ENCODE results near the gene SLC26A4. TPM values are rescaled to one million over a fixed set of nuclear protein-coding genes. Genes with fewer than 3 reads are reported as not detected.

The SLC26A4 gene
- total RNA-seq, 4 donors from 2014 or later, result 0.17 to 0.44 (median 0.29) TPM; not detected in 1

- TF ChIP-seq, protein P1, sequence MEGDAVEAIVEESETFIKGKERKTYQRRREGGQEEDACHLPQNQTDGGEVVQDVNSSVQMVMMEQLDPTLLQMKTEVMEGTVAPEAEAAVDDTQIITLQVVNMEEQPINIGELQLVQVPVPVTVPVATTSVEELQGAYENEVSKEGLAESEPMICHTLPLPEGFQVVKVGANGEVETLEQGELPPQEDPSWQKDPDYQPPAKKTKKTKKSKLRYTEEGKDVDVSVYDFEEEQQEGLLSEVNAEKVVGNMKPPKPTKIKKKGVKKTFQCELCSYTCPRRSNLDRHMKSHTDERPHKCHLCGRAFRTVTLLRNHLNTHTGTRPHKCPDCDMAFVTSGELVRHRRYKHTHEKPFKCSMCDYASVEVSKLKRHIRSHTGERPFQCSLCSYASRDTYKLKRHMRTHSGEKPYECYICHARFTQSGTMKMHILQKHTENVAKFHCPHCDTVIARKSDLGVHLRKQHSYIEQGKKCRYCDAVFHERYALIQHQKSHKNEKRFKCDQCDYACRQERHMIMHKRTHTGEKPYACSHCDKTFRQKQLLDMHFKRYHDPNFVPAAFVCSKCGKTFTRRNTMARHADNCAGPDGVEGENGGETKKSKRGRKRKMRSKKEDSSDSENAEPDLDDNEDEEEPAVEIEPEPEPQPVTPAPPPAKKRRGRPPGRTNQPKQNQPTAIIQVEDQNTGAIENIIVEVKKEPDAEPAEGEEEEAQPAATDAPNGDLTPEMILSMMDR (IDR thresholded peaks at IDR 0.05), result no peak
- TF ChIP-seq POLR2A (IDR thresholded peaks at IDR 0.05), result no peak
- no peak for DNase-seq (ENCODE audit: low spot score in 2 of 2)
- no peak overlapping the region for H3K4me3 ChIP-seq (ENCODE audit: low read depth, poor library complexity, severe bottlenecking)
- intact Hi-C loops (cut with DNase I; ENCODE audit: low total_unique reads), result no loop called here
Measured at GRCh38 chr7:107728276-107728675, 67.6 kb downstream of the SLC26A4 start.

- WGBS, 2 donors, result 16 to 17% methylated on average over 29 of the region's 29 CpGs
- intact Hi-C loops (cut with DNase I; ENCODE audit: low total_unique reads), result loop anchor here (5.0 kb wide), 1 partner anchor 134 kb away; no protein-coding TSS in a partner anchor
- peak in 1 of 2 donors; percentile 90 for DNase-seq (ENCODE audit: low spot score in 2 of 2)
- peak overlapping the region; percentile 99 for H3K4me3 ChIP-seq (ENCODE audit: low read depth, poor library complexity, severe bottlenecking)
- peak in 1 of 2 donors; percentile 33 for TF ChIP-seq POLR2A (IDR thresholded peaks at IDR 0.05)
- TF ChIP-seq, protein P1 (IDR thresholded peaks at IDR 0.05), result no peak
Measured at GRCh38 chr7:107742678-107743566, 82.3 kb downstream of the SLC26A4 start.

DNA sequence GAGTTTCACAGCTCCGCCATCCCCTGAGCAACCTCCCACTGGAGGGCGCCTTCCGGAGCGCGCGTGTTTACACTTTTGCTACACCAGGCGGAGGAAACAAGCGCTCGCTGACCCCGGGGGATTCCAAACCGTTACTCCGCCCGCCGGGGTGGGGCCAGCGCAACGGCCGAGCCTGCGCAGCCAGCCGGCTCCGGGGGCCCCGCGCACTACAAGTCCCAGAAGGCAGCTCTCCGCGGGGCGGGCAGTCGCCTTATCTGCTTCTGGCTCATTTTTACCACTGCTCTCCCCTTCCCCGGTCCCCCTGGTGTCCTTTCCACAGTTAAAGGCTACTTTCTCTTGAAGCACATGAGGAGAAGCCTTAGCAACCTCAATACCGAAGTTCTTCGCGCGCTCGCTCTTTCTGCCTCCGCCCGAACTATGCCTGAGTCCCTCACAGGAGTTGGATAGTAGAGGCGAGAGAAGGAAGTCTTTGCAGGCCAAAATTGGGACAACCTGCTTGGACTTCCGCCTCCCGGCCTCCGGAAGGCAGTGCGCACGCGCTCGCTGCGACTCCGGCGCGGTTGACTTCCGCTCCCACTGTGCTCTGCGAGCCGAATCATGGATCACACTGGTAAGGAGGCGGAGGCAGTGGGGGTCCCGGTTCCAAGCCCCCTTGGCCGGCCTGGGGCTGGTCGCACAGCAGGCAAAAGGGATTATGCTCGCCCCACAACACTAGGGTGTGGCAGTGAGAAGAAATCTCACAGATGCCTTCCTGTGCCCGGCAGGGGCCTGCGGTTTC is 83.1 kb downstream of the SLC26A4 start, which contains the start of gene CBLL1:
Gene CBLL1 (plus strand): TSS at position 576 of the 778 bp plus-strand sequence. CDS start 22 bp downstream, at position 598.
- peak; percentile 95 to 99 for DNase-seq (ENCODE audit: low spot score in 2 of 2)
- WGBS, 2 donors, result 1% methylated on average over 51 of the region's 56 CpGs
- intact Hi-C loops (cut with DNase I; ENCODE audit: low total_unique reads), result loop anchor here (5.0 kb wide), 1 partner anchor 134 kb away; no protein-coding TSS in a partner anchor
- peak in 1 of 2 donors; percentile 4 for TF ChIP-seq POLR2A (IDR thresholded peaks at IDR 0.05)
- TF ChIP-seq, protein P1 (IDR thresholded peaks at IDR 0.05), result peak in 1 of 3 donors; percentile 64
- peak within 1 kb of the TSS; percentile 99 for H3K4me3 ChIP-seq (ENCODE audit: low read depth, poor library complexity, severe bottlenecking)

DNA sequence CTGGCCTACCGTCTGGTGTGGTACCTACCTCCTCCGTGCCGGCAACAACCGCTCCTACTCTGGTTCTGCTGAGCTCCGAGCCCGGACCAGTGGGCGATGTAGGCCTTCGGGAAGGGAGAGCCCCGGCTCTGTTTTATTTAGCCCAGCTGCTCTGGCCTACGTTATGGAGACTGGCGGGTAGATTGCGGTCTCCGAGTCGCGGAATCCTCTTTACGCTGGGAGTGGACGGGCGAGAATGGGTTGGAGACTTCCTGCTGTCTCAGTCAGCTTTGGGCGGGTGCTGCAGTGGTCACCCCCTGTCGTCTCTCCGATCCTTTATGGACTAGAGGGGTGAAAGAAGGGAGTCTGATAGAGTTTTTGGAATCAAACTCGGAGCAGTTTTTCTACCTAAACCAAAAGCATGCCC is 83.7 kb downstream of the SLC26A4 start:
- WGBS, 2 donors, result 1 to 2% methylated on average over 18 to 22 of the region's 22 CpGs
- H3K4me3 ChIP-seq (ENCODE audit: low read depth, poor library complexity, severe bottlenecking), result peak overlapping the region; percentile 99
- intact Hi-C loops (cut with DNase I; ENCODE audit: low total_unique reads), result loop anchor here (5.0 kb wide), 1 partner anchor 133 kb away; no protein-coding TSS in a partner anchor
- DNase-seq (ENCODE audit: low spot score in 2 of 2), result no peak
- TF ChIP-seq, protein P1 (IDR thresholded peaks at IDR 0.05), result no peak
- TF ChIP-seq POLR2A (IDR thresholded peaks at IDR 0.05), result no peak

DNA sequence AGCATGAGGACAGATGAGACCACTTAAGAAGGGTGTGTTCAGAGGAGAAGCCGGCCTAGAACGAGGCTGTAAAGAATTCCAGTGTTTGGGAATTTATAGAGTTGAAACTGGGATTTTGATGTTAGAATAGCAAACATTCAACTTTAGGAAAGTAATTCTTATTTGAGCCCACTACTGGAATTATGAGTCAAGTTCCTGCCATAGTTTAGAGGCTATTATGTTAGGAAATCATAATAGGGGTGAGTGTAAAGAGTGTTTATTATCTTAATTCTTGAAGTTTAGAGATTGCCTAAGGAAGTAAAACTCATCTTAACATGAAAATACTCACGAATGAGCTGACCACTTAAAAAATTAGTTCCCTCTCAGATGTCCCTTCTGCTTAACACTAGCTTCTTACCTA is 85.4 kb downstream of the SLC26A4 start:
- intact Hi-C loops (cut with DNase I; ENCODE audit: low total_unique reads), result no loop called here
- WGBS, 2 donors, result 55 to 63% methylated on average over 3 of the region's 3 CpGs
- no peak for DNase-seq (ENCODE audit: low spot score in 2 of 2)
- TF ChIP-seq, protein P1 (IDR thresholded peaks at IDR 0.05), result no peak
- no peak for TF ChIP-seq POLR2A (IDR thresholded peaks at IDR 0.05)
- no peak overlapping the region for H3K4me3 ChIP-seq (ENCODE audit: low read depth, poor library complexity, severe bottlenecking)
